ENCODE results near the gene ATAD1.

The ATAD1 gene

DNA sequence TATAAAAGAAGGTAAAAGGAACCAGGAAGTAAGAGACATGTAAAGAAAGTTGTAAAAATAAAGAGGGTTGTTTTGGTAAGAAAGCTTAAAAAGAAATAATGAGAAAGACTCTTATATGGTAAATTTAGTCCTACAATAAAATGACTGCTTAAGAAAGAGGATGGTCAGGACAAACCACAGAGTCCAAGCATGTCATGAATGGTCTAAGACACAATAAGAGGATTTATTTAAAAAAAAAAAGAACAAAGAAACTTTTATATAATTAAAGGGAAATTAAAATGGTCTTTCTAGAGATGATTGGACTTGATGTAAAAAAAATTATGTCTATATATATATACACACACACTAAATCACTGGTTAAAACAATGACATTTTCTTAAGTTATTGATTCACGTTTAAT lies 18.2 kb downstream of the ATAD1 start:
- in situ Hi-C loops (cut with HindIII; ENCODE audit: low pct_ligation_motif_present, low sequenced_read_pairs), result no loop called here
- Histone ChIP-seq H3K36me3 (replicated peaks) (peaks cover 13% of the 10 kb centered on the region), H3K27me3 (replicated peaks) (no peaks in the 10 kb centered on the region), H3K27ac (no peak overlapping the region), H3K4me3 (ENCODE audit: low read depth, low read length) (no peak overlapping the region)
- no peak for DNase-seq
- TF ChIP-seq, protein P1, sequence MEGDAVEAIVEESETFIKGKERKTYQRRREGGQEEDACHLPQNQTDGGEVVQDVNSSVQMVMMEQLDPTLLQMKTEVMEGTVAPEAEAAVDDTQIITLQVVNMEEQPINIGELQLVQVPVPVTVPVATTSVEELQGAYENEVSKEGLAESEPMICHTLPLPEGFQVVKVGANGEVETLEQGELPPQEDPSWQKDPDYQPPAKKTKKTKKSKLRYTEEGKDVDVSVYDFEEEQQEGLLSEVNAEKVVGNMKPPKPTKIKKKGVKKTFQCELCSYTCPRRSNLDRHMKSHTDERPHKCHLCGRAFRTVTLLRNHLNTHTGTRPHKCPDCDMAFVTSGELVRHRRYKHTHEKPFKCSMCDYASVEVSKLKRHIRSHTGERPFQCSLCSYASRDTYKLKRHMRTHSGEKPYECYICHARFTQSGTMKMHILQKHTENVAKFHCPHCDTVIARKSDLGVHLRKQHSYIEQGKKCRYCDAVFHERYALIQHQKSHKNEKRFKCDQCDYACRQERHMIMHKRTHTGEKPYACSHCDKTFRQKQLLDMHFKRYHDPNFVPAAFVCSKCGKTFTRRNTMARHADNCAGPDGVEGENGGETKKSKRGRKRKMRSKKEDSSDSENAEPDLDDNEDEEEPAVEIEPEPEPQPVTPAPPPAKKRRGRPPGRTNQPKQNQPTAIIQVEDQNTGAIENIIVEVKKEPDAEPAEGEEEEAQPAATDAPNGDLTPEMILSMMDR (IDR thresholded peaks at IDR 0.05; ENCODE audit: low read depth, low read length, missing control alignments), result no peak

DNA sequence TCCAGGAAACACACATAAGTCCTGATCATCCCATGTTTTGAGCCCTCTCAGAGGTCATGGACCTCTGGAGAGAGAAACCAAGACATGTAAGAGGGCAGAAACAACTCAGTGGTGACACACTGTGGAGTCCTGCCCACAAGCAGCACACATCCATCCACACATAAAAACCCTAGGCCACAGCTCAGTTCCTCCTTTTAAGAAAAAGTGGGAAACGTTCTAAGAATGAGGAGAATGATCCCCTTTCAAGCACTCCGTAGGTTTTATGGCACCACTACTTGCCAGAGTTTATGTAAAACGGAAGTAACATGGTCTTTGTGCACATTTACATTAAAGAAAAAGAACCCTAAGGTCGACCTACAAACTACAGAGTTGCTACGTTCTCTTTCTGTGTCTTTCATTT lies 19.9 kb downstream of the ATAD1 start:
- Histone ChIP-seq H3K36me3 (replicated peaks) (peaks cover 13% of the 10 kb centered on the region), H3K27me3 (replicated peaks) (no peaks in the 10 kb centered on the region), H3K27ac (no peak overlapping the region), H3K4me3 (ENCODE audit: low read depth, low read length) (no peak overlapping the region)
- TF ChIP-seq, protein P1 (IDR thresholded peaks at IDR 0.05; ENCODE audit: low read depth, low read length, missing control alignments), result no peak
- DNase-seq, result no peak
- in situ Hi-C loops (cut with HindIII; ENCODE audit: low pct_ligation_motif_present, low sequenced_read_pairs), result no loop called here

- Histone ChIP-seq H3K4me3 (ENCODE audit: low read depth, low read length) (no peak overlapping the region), H3K27ac (no peak overlapping the region), H3K27me3 (replicated peaks) (no peaks in the 10 kb centered on the region), H3K36me3 (replicated peaks) (peaks cover 3% of the 10 kb centered on the region)
- DNase-seq, result no peak
- in situ Hi-C loops (cut with HindIII; ENCODE audit: low pct_ligation_motif_present, low sequenced_read_pairs), result no loop called here
- TF ChIP-seq, protein P1 (IDR thresholded peaks at IDR 0.05; ENCODE audit: low read depth, low read length, missing control alignments), result no peak
Observed at GRCh38 chr10:87794285-87794684, 23.7 kb downstream of the ATAD1 start.

GRCh38 chr10:87790185-87790584 lies 27.8 kb downstream of the ATAD1 start:
- peaks cover 3% of the 10 kb centered on the region for H3K36me3 ChIP-seq (replicated peaks)
- DNase-seq, result no peak
- no peak overlapping the region for H3K4me3 ChIP-seq (ENCODE audit: low read depth, low read length)
- H3K27me3 ChIP-seq (replicated peaks), result no peaks in the 10 kb centered on the region
- TF ChIP-seq, protein P1 (IDR thresholded peaks at IDR 0.05; ENCODE audit: low read depth, low read length, missing control alignments), result no peak
- no peak overlapping the region for H3K27ac ChIP-seq
- in situ Hi-C loops (cut with HindIII; ENCODE audit: low pct_ligation_motif_present, low sequenced_read_pairs), result no loop called here

DNA sequence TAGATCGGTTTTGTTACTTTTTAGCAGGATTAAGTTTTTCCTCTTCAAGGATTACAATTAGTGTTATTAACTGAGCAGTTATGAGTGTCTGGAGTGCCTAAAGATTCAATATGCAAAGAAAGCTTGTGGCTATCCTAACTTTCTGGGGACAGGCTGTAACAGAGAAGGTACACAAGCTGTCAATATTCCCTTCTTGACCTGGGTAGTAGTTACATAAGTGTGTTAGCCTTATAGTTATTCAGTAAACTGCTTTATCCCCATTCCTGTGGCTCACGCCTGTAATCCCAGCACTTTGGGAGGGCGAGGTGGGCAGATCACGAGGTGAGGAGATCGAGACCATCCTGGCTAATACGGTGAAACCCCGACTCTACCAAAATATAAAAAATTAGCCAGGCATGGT lies 31.6 kb downstream of the ATAD1 start:
- no peak overlapping the region for H3K4me3 ChIP-seq (ENCODE audit: low read depth, low read length)
- no peak for DNase-seq
- H3K27ac ChIP-seq, result no peak overlapping the region
- in situ Hi-C loops (cut with HindIII; ENCODE audit: low pct_ligation_motif_present, low sequenced_read_pairs), result no loop called here
- TF ChIP-seq, protein P1 (IDR thresholded peaks at IDR 0.05; ENCODE audit: low read depth, low read length, missing control alignments), result no peak
- H3K36me3 ChIP-seq (replicated peaks), result peaks cover 7% of the 10 kb centered on the region
- H3K27me3 ChIP-seq (replicated peaks), result no peaks in the 10 kb centered on the region

- TF ChIP-seq, protein P1 (IDR thresholded peaks at IDR 0.05; ENCODE audit: low read depth, low read length, missing control alignments), result no peak
- Histone ChIP-seq H3K4me3 (ENCODE audit: low read depth, low read length) (no peak overlapping the region), H3K27me3 (replicated peaks) (no peaks in the 10 kb centered on the region), H3K36me3 (replicated peaks) (peaks cover 6% of the 10 kb centered on the region), H3K27ac (no peak overlapping the region)
- DNase-seq, result peak; percentile 30
- in situ Hi-C loops (cut with HindIII; ENCODE audit: low pct_ligation_motif_present, low sequenced_read_pairs), result no loop called here
Observed at GRCh38 chr10:87782721-87783120, 35.3 kb downstream of the ATAD1 start.

Measured in brain microvascular endothelial cell (primary cell).